DMS79 treated with DMSO at 0.1 percent for 48 hours (cell line): Measurements from ENCODE around the gene LYG2.
"Not testable (repeated sequence)": the region's sequence is repeated elsewhere in the genome, so short reads cannot be mapped to it uniquely, and the experiment has no call there.

Experiments used
- DNase-seq: peaks from one replicate; lab custom pipeline; 2025; lab: John Stamatoyannopoulos, UW

LYG2 gene

DNA sequence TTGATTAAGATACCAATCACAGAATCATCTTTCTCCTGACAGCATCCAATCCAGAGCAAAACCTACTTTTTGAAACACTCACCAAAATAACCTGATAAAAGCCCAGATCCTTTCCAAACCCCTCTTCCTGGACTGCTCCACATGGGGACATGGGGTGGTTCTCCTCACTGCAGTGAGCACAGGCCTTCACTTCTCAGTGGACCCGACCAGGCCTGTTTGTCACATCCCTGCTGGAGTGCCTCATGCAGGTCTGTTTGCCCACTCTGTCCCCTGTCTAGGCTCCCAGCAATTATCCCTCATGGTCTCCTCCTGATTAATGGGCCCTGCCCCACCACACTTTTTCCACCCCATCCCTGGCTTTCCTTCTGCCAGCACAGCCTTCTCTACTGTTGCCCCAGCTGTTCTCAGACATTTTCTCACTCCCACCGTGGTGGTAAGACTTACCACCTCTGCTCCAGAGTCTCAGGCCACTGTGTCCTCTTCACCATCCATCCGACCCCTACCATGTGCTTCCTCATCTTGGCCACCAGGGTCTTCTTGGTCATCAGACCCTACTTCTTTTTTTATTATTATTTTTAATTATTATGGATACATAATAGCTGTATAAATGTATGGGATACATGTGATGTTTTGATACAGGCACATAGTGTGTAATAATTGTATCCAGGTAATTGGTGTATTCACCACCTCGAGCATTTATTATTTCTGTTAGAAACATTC lies 53.3 kb downstream of the LYG2 start:
- no peak for DNase-seq

- no peak for DNase-seq
These were observed 55.2 kb downstream of the LYG2 start for GRCh38 chr2:99200076-99200800.

DNA sequence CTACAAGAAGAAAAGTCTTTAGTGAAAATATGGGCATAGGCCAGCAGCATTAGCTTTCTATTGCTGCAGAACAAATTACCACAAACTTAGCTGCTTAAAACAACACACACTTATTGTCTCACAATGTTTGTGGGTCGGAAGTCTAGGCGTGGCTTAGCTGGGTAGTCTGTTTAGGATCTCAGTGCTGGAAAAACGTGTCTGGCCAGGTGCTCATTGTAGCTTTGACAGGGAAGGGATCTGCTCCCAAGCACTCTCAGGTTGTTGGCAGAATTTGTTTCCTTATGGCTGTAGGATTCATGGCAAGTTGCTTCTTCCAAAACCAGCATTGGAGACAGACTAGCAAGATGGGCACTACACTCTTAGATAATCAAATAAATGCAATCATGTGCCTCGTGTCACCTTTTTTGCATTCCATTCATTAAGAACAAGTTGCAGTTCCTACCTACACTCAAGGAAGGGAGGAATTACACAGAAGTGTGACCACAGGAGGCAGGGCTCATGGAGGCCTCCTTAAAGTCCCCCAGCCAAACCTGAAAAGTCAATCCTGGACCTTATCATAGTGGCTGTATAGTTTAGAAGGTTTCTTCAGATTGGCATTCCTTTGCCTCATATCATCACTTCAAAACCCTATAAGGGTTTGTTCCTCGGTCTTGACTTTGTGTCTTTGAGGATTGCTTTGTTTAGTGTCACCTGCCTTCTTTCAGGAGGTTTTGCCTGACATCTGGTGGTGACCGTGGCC lies 57.2 kb downstream of the LYG2 start:
- no peak for DNase-seq

DNA sequence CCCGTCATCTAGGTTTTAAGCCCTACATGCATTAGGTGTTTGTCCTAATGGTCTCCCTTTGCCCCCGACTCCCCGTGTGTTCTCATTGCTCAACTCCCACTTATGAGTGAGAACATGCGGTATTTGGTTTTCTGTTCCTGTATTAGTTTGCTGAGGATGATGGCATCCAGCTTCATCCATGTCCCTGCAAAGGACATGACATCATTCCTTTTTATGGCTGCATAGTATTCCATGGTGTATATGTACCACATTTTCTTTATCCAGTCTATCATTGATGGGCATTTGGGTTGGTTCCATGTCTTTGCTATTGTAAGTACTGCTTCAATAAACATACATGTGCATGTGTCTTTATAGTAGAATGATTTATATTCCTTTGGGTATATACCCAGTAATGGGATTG lies 63.1 kb downstream of the LYG2 start:
- DNase-seq, result not testable (repeated sequence)
